ENCODE measurements around the gene ASB13.
A peak's percentile ranks its signal among the peaks of the same experiment; 100 is the strongest.

ASB13 gene

GRCh38 chr10:5684318-5684970 lies 18.0 kb upstream of the ASB13 start, which contains the start of gene TASOR2:
TSS of gene TASOR2 (plus strand) at chr10:5684838. CDS start at chr10:5720643, 35,805 bp downstream.
- H3K27me3 Mint-ChIP-seq (ENCODE audit: low read depth) = peaks cover 7% of the 10 kb centered on the region

DNA sequence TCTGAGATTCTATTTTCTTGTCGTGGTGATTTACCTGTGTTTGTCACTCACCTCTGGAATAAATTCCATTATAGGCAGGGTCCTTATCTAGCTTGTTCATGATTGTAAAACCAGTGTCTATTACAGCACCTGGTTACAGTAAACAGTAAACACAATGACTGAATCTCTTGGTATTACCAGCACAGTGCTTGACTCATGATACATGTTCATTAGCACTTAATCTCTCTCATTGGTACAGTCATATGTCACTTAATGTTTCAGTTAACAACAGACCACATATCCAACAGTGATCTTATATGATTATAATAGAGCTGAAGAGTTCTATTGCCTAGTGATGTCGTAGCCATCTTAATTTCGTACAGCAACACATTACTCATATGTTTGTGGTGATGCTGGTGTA lies 16.7 kb upstream of the ASB13 start:
- Mint-ChIP-seq H3K4me1 (ENCODE audit: low read depth) (peaks cover 34% of the 10 kb centered on the region), H3K9me3 (no peaks in the 10 kb centered on the region), H3K27ac (peak overlapping the region; percentile 28), H3K36me3 (ENCODE audit: low read depth) (peaks cover 3% of the 10 kb centered on the region), H3K27me3 (ENCODE audit: low read depth) (peaks cover 17% of the 10 kb centered on the region), H3K4me3 (no peak overlapping the region)
- no peak for DNase-seq (ENCODE audit: low spot score)

More at GRCh38 chr10:5684318-5684970, 18.0 kb upstream of the ASB13 start, which contains the start of gene TASOR2:
- Mint-ChIP-seq H3K4me1 (ENCODE audit: low read depth) (peaks cover 39% of the 10 kb centered on the region), H3K27ac (peak within 1 kb of the TSS; percentile 95), H3K4me3 (peak within 1 kb of the TSS; percentile 97), H3K36me3 (ENCODE audit: low read depth) (peaks cover 9% of the 10 kb centered on the region), H3K9me3 (no peaks in the 10 kb centered on the region)
- peak; percentile 98 for DNase-seq (ENCODE audit: low spot score)

GRCh38 chr10:5681930-5682329 lies 15.5 kb upstream of the ASB13 start:
- Mint-ChIP-seq H3K4me3 (no peak overlapping the region), H3K27ac (no peak overlapping the region), H3K9me3 (no peaks in the 10 kb centered on the region), H3K4me1 (ENCODE audit: low read depth) (peaks cover 25% of the 10 kb centered on the region), H3K27me3 (ENCODE audit: low read depth) (peaks cover 22% of the 10 kb centered on the region), H3K36me3 (ENCODE audit: low read depth) (no peaks in the 10 kb centered on the region)
- DNase-seq (ENCODE audit: low spot score) = no peak

DNA sequence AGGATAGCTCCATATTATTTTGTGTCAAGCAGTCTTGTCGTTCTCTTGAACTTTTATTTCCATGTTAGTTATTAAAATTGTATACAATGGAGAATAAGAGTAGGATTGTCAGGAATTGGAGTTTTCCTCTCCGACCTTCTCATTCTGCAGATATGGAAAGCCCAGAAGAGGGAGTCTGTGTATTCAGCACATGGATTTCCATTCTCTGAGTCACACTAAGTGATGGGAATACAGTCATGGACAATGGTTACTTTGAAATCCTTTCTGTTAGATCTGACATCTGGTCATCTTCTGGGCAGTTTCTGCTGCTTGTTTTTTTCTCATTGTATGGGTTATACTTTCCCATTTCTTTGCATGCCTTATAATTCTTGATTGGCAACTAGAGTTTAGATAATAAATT lies 13.2 kb upstream of the ASB13 start:
- Mint-ChIP-seq H3K27me3 (ENCODE audit: low read depth) (peaks cover 25% of the 10 kb centered on the region), H3K4me1 (ENCODE audit: low read depth) (peaks cover 14% of the 10 kb centered on the region), H3K27ac (no peak overlapping the region), H3K9me3 (peaks cover under 1% of the 10 kb centered on the region), H3K4me3 (no peak overlapping the region), H3K36me3 (ENCODE audit: low read depth) (no peaks in the 10 kb centered on the region)
- no peak for DNase-seq (ENCODE audit: low spot score)

DNA sequence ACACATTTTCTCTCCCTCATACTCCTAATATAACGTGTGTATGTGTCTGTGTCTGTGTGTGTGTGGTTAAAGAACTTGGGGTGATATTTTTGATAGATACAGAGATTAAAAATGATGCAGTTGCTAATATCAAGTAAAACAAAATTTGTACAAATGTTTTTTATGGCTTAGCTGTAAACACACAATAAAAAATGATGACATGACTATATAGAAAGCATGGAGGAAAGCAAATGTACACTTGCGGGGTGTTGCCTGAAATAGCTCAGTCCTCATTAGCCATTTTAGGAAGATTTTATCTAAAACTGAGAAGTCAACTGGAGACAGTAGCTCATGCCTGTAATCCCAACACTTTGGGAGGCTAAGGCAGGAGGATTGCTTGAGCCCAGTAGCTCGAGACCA lies 12.6 kb upstream of the ASB13 start:
- peaks cover 24% of the 10 kb centered on the region for H3K27me3 Mint-ChIP-seq (ENCODE audit: low read depth)
- no peaks in the 10 kb centered on the region for H3K36me3 Mint-ChIP-seq (ENCODE audit: low read depth)
- DNase-seq (ENCODE audit: low spot score) = no peak
- H3K27ac Mint-ChIP-seq = no peak overlapping the region
- no peak overlapping the region for H3K4me3 Mint-ChIP-seq
- H3K9me3 Mint-ChIP-seq = peaks cover 7% of the 10 kb centered on the region
- H3K4me1 Mint-ChIP-seq (ENCODE audit: low read depth) = peaks cover 9% of the 10 kb centered on the region

- peaks cover 10% of the 10 kb centered on the region for H3K9me3 Mint-ChIP-seq
- no peak overlapping the region for H3K27ac Mint-ChIP-seq
- peaks cover 24% of the 10 kb centered on the region for H3K27me3 Mint-ChIP-seq (ENCODE audit: low read depth)
- peaks cover 8% of the 10 kb centered on the region for H3K4me1 Mint-ChIP-seq (ENCODE audit: low read depth)
- H3K4me3 Mint-ChIP-seq = no peak overlapping the region
- no peaks in the 10 kb centered on the region for H3K36me3 Mint-ChIP-seq (ENCODE audit: low read depth)
- no peak for DNase-seq (ENCODE audit: low spot score)
Observed at GRCh38 chr10:5678397-5679036, 12.1 kb upstream of the ASB13 start.

GRCh38 chr10:5670662-5671375 lies 4.4 kb upstream of the ASB13 start:
- Mint-ChIP-seq H3K9me3 (peaks cover 17% of the 10 kb centered on the region), H3K27ac (no peak overlapping the region), H3K27me3 (ENCODE audit: low read depth) (peaks cover 11% of the 10 kb centered on the region), H3K4me3 (no peak overlapping the region), H3K36me3 (ENCODE audit: low read depth) (no peaks in the 10 kb centered on the region), H3K4me1 (ENCODE audit: low read depth) (peaks cover 7% of the 10 kb centered on the region)
- DNase-seq (ENCODE audit: low spot score) = no peak

- Mint-ChIP-seq H3K36me3 (ENCODE audit: low read depth) (peaks cover 2% of the 10 kb centered on the region), H3K4me3 (no peak overlapping the region), H3K27ac (no peak overlapping the region), H3K4me1 (ENCODE audit: low read depth) (peaks cover 10% of the 10 kb centered on the region), H3K27me3 (ENCODE audit: low read depth) (peaks cover 14% of the 10 kb centered on the region), H3K9me3 (peaks cover 16% of the 10 kb centered on the region)
- no peak for DNase-seq (ENCODE audit: low spot score)
Observed at GRCh38 chr10:5669604-5670003, 3.2 kb upstream of the ASB13 start.

DNA sequence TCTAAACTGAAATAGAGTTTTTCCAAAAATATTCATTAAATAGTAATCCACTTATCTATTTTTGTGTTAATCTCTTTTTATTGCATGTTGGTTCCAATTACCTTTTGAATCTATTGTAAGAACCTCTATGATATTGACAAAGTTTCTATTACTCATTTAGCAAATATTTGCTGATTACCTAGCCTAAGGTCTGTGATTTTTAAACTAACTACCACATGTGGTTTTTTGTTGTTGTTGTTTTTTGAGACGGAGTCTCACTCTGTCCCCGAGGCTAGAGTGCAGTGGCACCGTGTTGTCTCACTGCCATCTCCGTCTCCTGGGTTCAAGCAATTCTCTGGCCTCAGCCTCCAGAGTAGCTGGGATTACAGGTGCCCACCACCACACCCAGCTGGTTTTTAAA lies 2.0 kb upstream of the ASB13 start:
- Mint-ChIP-seq H3K9me3 (peaks cover 7% of the 10 kb centered on the region), H3K4me1 (ENCODE audit: low read depth) (peaks cover 10% of the 10 kb centered on the region), H3K27ac (no peak overlapping the region), H3K27me3 (ENCODE audit: low read depth) (peaks cover 14% of the 10 kb centered on the region), H3K36me3 (ENCODE audit: low read depth) (peaks cover 2% of the 10 kb centered on the region), H3K4me3 (no peak overlapping the region)
- no peak for DNase-seq (ENCODE audit: low spot score)

- peaks cover 10% of the 10 kb centered on the region for H3K4me1 Mint-ChIP-seq (ENCODE audit: low read depth)
- H3K27ac Mint-ChIP-seq = peak overlapping the region; percentile 78
- no peaks in the 10 kb centered on the region for H3K9me3 Mint-ChIP-seq
- peaks cover 2% of the 10 kb centered on the region for H3K36me3 Mint-ChIP-seq (ENCODE audit: low read depth)
- H3K4me3 Mint-ChIP-seq = peak overlapping the region; percentile 91
- H3K27me3 Mint-ChIP-seq (ENCODE audit: low read depth) = peaks cover 11% of the 10 kb centered on the region
- no peak for DNase-seq (ENCODE audit: low spot score)
Observed at GRCh38 chr10:5666841-5667630, 641 bp upstream of the ASB13 start.

DNA sequence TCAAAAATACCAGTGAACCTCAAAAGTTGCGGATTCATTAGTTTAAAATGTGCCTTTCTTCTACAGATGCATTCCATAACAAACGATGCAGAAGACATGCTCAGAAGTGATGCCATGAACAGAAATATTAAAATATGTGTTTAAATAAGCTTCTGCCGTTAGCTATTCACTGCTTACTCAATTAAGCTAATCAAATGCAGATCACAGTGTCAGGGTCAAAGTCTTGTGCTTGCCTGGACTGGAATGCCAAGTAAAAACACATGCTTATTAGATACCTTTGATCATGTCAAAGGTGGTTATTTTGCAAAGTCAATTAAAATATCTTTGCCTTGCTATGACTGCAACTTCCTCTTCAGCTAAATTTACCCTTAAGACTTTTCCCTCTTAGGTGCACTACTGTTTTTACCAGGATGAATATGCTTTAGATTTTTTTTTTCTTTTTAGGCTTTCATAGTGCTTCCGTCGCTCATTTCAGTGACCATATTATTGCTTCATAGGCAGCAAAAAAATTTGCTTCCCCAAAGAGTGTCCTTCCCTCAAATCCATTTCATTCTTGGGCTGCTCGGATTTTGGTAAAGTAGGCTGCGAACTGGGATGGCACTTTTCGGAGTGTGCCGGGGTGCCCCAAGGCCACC lies 905 bp downstream of the ASB13 start:
- Mint-ChIP-seq H3K27ac (peak overlapping the region; percentile 11), H3K36me3 (ENCODE audit: low read depth) (peaks cover 2% of the 10 kb centered on the region), H3K27me3 (ENCODE audit: low read depth) (peaks cover 9% of the 10 kb centered on the region), H3K4me3 (peak overlapping the region; percentile 83), H3K4me1 (ENCODE audit: low read depth) (peaks cover 10% of the 10 kb centered on the region), H3K9me3 (no peaks in the 10 kb centered on the region)
- DNase-seq (ENCODE audit: low spot score) = no peak

DNA sequence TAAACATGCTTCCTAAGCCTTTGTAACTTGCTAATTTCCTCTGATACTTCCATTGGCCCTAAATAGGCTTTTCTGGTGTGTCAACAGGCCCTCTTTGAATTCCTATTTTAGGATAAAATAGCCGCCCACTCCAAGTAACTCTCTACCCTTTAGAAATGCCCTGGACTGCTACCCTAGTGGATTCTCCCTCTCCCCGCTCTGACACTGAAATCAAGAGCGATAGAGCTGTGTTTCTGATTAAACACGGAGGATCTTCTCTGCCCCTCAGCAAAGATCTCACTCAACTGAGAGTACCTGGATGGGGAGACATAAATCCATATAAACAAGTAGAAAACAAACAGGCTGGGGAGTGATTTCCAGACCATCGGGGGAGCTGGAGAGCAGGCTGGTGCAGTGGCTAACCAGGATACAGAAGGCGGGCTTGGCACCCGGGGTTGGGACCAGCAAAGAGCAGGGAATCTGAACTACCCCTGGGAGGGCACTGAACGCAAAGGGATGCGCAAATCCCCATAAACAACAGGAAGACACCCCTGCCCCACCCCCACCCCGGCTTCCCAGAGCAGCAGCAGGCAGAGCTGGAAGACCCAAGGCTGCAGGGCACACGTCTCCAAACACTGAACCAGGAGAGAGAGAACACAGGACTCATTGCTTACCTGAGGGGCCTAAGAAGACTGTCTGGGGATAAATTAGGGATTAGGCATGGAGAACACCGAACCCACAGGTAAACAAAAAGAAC lies 2.5 kb downstream of the ASB13 start:
- DNase-seq (ENCODE audit: low spot score) = no peak
- H3K27me3 Mint-ChIP-seq (ENCODE audit: low read depth) = peaks cover 9% of the 10 kb centered on the region
- H3K27ac Mint-ChIP-seq = no peak overlapping the region
- H3K4me3 Mint-ChIP-seq = no peak overlapping the region
- no peaks in the 10 kb centered on the region for H3K9me3 Mint-ChIP-seq
- H3K4me1 Mint-ChIP-seq (ENCODE audit: low read depth) = peaks cover 21% of the 10 kb centered on the region
- peaks cover 2% of the 10 kb centered on the region for H3K36me3 Mint-ChIP-seq (ENCODE audit: low read depth)

Data from T-helper 2 cell treated with Interferon-gamma antibody and Interleukin-4, amounts not matched to agents 5 μg/mL and 100 μg/mL, for 36 hours (primary cell).